Left ventricle myocardium inferior (tissue), 1 donor: ENCODE measurements around the gene GDPD4. TPM values are rescaled to one million over a fixed set of nuclear protein-coding genes. Genes with fewer than 3 reads are reported as not detected.

Source experiments
- DNase-seq: peaks from one replicate; pipeline ENCODE4 v3.0.0-alpha.2; 2020
- H3K27ac ChIP-seq: fragments of 200-600 bp; replicated peaks from 2 replicates; pipeline ENCODE4 v1.8.0; 2021
- H3K27me3 ChIP-seq: fragments of 200-600 bp; 2 replicates; pipeline ENCODE4 v1.8.0; 2021; ENCODE audit warnings: low read depth
- H3K36me3 ChIP-seq: fragments of 200-600 bp; 2 replicates; pipeline ENCODE4 v1.8.0; 2021
- H3K4me1 ChIP-seq: fragments of 200-600 bp; 2 replicates; pipeline ENCODE4 v1.8.0; 2021
- H3K4me3 ChIP-seq: fragments of 200-600 bp; 2 replicates; pipeline ENCODE4 v1.8.0; 2021; ENCODE audit warnings: mild to moderate bottlenecking, moderate library complexity
- H3K9me3 ChIP-seq: fragments of 200-600 bp; replicated peaks from 2 replicates; pipeline ENCODE4 v1.8.0; 2021
- CTCF ChIP-seq: fragments of 200-600 bp; IDR thresholded peaks from 2 replicates; pipeline ENCODE4 v1.8.0; 2021; ENCODE audit warnings: antibody characterized with exemption, mild to moderate bottlenecking, borderline replicate concordance
- intact Hi-C: fragments of 100-400 bp; cut with micrococcal nuclease; formaldehyde crosslinking; loops from one replicate; pipeline ENCODE4 v1.11.0; 2022
- total RNA-seq: library from RNA; stranded (reverse); fragmentation: NEBNext Ultra II Directional; extraction: Animal tissue kit (Norgen Biotek cat#: 25700); gene quantifications from one replicate; pipeline ENCODE4 v1.2.1, GENCODE V29; 2021
- donor health status: DM: no; HTN: yes; CAD: no; lungs with severe emphysema.

The GDPD4 gene
- total RNA-seq, 1 donor from 2014 or later: not detected

- Histone ChIP-seq H3K36me3 (no peaks in the 10 kb centered on the region), H3K27me3 (no peaks in the 10 kb centered on the region), H3K4me1 (no peaks in the 10 kb centered on the region), H3K4me3 (no peak overlapping the region), H3K27ac (no peak overlapping the region), H3K9me3 (no peaks in the 10 kb centered on the region)
- intact Hi-C loops: no loop called here
- no peak for DNase-seq
- TF ChIP-seq CTCF: no peak
Measured at GRCh38 chr11:77310721-77311120, 9.2 kb upstream of the GDPD4 start.

GRCh38 chr11:77309401-77310085 is 8.1 kb upstream of the GDPD4 start:
- Histone ChIP-seq H3K36me3 (no peaks in the 10 kb centered on the region), H3K4me3 (no peak overlapping the region), H3K9me3 (no peaks in the 10 kb centered on the region), H3K4me1 (no peaks in the 10 kb centered on the region), H3K27me3 (no peaks in the 10 kb centered on the region), H3K27ac (no peak overlapping the region)
- intact Hi-C loops: no loop called here
- TF ChIP-seq CTCF: no peak
- no peak for DNase-seq

- H3K4me3 ChIP-seq: no peak overlapping the region
- TF ChIP-seq CTCF: no peak
- DNase-seq: no peak
- H3K27ac ChIP-seq: no peak overlapping the region
- no peaks in the 10 kb centered on the region for H3K27me3 ChIP-seq
- no peaks in the 10 kb centered on the region for H3K36me3 ChIP-seq
- H3K4me1 ChIP-seq: no peaks in the 10 kb centered on the region
- intact Hi-C loops: no loop called here
- no peaks in the 10 kb centered on the region for H3K9me3 ChIP-seq
Measured at GRCh38 chr11:77308838-77309237, 7.4 kb upstream of the GDPD4 start.

GRCh38 chr11:77303328-77303727 is 1.8 kb upstream of the GDPD4 start:
- H3K4me3 ChIP-seq: no peak overlapping the region
- H3K27ac ChIP-seq: no peak overlapping the region
- no peak for TF ChIP-seq CTCF
- H3K36me3 ChIP-seq: no peaks in the 10 kb centered on the region
- H3K27me3 ChIP-seq: peaks cover 4% of the 10 kb centered on the region
- intact Hi-C loops: no loop called here
- no peaks in the 10 kb centered on the region for H3K4me1 ChIP-seq
- no peak for DNase-seq
- H3K9me3 ChIP-seq: no peaks in the 10 kb centered on the region

- Histone ChIP-seq H3K27me3 (peaks cover 4% of the 10 kb centered on the region), H3K36me3 (no peaks in the 10 kb centered on the region), H3K4me3 (no peak overlapping the region)
Measured at GRCh38 chr11:77302752-77303151, 1.3 kb upstream of the GDPD4 start.

More at GRCh38 chr11:77302752-77303151, 1.3 kb upstream of the GDPD4 start:
- Histone ChIP-seq H3K4me1 (no peaks in the 10 kb centered on the region), H3K27ac (no peak overlapping the region), H3K9me3 (no peaks in the 10 kb centered on the region)
- DNase-seq: no peak
- intact Hi-C loops: no loop called here
- TF ChIP-seq CTCF: no peak
